ENCODE data around the gene FAM78A. TPM values are rescaled to one million over a fixed set of nuclear protein-coding genes. Genes with fewer than 3 reads are reported as not detected.
"Not testable (repeated sequence)": the region's sequence is repeated elsewhere in the genome, so short reads cannot be mapped to it uniquely, and the experiment has no call there.

Gene FAM78A
- total and polyA plus RNA-seq, 2 experiments from 2014 or later = 0.23 to 1.1 TPM

- H3K9me3 ChIP-seq (ENCODE audit: low read depth) = no peaks in the 10 kb centered on the region
- no peak overlapping the region for H2AFZ ChIP-seq
- no peak overlapping the region for H3K9ac ChIP-seq
- H3F3A ChIP-seq (ENCODE audit: insufficient read depth) = no peaks in the 10 kb centered on the region
- no peaks in the 10 kb centered on the region for H3K27me3 ChIP-seq (replicated peaks; ENCODE audit: insufficient read depth)
- in situ Hi-C loops (cut with MboI) = no loop called here
- H3K4me2 ChIP-seq (ENCODE audit: unreplicated experiment) = no peak overlapping the region
- TF ChIP-seq EZH2 (IDR thresholded peaks at IDR 0.05; ENCODE audit: insufficient read depth, poor library complexity, severe bottlenecking) = no peak
- no peak for TF ChIP-seq EZH2phosphoT487 (IDR thresholded peaks at IDR 0.05; ENCODE audit: insufficient read depth, low read depth)
- no peak overlapping the region for H3K27ac ChIP-seq
- 95 to 98% methylated on average over 3 of the region's 3 CpGs for WGBS, 2 experiments (ENCODE audit: low coverage in 1 of 2, low lambda C conversion rate in 2 of 2, missing lambda C conversion rate in 2 of 2)
- no peaks in the 10 kb centered on the region for H3K9me2 ChIP-seq (ENCODE audit: insufficient read depth)
- no peaks in the 10 kb centered on the region for H4K20me1 ChIP-seq (ENCODE audit: insufficient read depth)
- no peak overlapping the region for H3K4me3 ChIP-seq
- H3K4me1 ChIP-seq (ENCODE audit: insufficient read depth) = no peaks in the 10 kb centered on the region
- H3K79me2 ChIP-seq (ENCODE audit: insufficient read depth) = no peaks in the 10 kb centered on the region
- DNase-seq = no peak
- no peaks in the 10 kb centered on the region for H3K36me3 ChIP-seq (ENCODE audit: low read depth)
Measured at GRCh38 chr9:131272212-131272611, 4.1 kb downstream of the FAM78A start.

- no peak overlapping the region for H3K4me2 ChIP-seq (ENCODE audit: unreplicated experiment)
- H3K79me2 ChIP-seq (ENCODE audit: insufficient read depth) = no peaks in the 10 kb centered on the region
- H3K36me3 ChIP-seq (ENCODE audit: low read depth) = no peaks in the 10 kb centered on the region
- in situ Hi-C loops (cut with MboI) = no loop called here
- no peak overlapping the region for H3K4me3 ChIP-seq
- no peak overlapping the region for H3K9ac ChIP-seq
- no peaks in the 10 kb centered on the region for H3K9me2 ChIP-seq (ENCODE audit: insufficient read depth)
- H3K27ac ChIP-seq = no peak overlapping the region
- no peak overlapping the region for H2AFZ ChIP-seq
- no peak for DNase-seq
- H4K20me1 ChIP-seq (ENCODE audit: insufficient read depth) = no peaks in the 10 kb centered on the region
- no peaks in the 10 kb centered on the region for H3K4me1 ChIP-seq (ENCODE audit: insufficient read depth)
- H3K9me3 ChIP-seq (ENCODE audit: low read depth) = no peaks in the 10 kb centered on the region
- H3K27me3 ChIP-seq (replicated peaks; ENCODE audit: insufficient read depth) = no peaks in the 10 kb centered on the region
- WGBS, 2 experiments (ENCODE audit: low coverage in 1 of 2, low lambda C conversion rate in 2 of 2, missing lambda C conversion rate in 2 of 2) = 73 to 77% methylated on average over 6 of the region's 6 CpGs
- no peak for TF ChIP-seq EZH2 (IDR thresholded peaks at IDR 0.05; ENCODE audit: insufficient read depth, poor library complexity, severe bottlenecking)
- no peak for TF ChIP-seq EZH2phosphoT487 (IDR thresholded peaks at IDR 0.05; ENCODE audit: insufficient read depth, low read depth)
- H3F3A ChIP-seq (ENCODE audit: insufficient read depth) = no peaks in the 10 kb centered on the region
Measured at GRCh38 chr9:131271506-131271931, 4.8 kb downstream of the FAM78A start.

- H3F3A ChIP-seq (ENCODE audit: insufficient read depth); H3K4me2 ChIP-seq (ENCODE audit: unreplicated experiment); H3K4me3 ChIP-seq; H3K27ac ChIP-seq; H3K27me3 ChIP-seq (replicated peaks; ENCODE audit: insufficient read depth); DNase-seq; H4K20me1 ChIP-seq (ENCODE audit: insufficient read depth); H3K36me3 ChIP-seq (ENCODE audit: low read depth); H3K9me2 ChIP-seq (ENCODE audit: insufficient read depth); H3K4me1 ChIP-seq (ENCODE audit: insufficient read depth); H3K9ac ChIP-seq; in situ Hi-C loops (cut with MboI); H3K79me2 ChIP-seq (ENCODE audit: insufficient read depth); H3K9me3 ChIP-seq (ENCODE audit: low read depth); H2AFZ ChIP-seq: not testable (repeated sequence)
- 93 to 94% methylated on average over 1 of the region's 1 CpG for WGBS, 2 experiments (ENCODE audit: low coverage in 1 of 2, low lambda C conversion rate in 2 of 2, missing lambda C conversion rate in 2 of 2)
Measured at GRCh38 chr9:131271016-131271273, 5.4 kb downstream of the FAM78A start.

- no peaks in the 10 kb centered on the region for H3K27me3 ChIP-seq (replicated peaks; ENCODE audit: insufficient read depth)
- H4K20me1 ChIP-seq (ENCODE audit: insufficient read depth) = no peaks in the 10 kb centered on the region
- H3K4me3 ChIP-seq = no peak overlapping the region
- no peaks in the 10 kb centered on the region for H3F3A ChIP-seq (ENCODE audit: insufficient read depth)
- in situ Hi-C loops (cut with MboI) = no loop called here
- no peak overlapping the region for H3K9ac ChIP-seq
- H3K79me2 ChIP-seq (ENCODE audit: insufficient read depth) = no peaks in the 10 kb centered on the region
- H3K27ac ChIP-seq = no peak overlapping the region
- no peak overlapping the region for H2AFZ ChIP-seq
- no peaks in the 10 kb centered on the region for H3K9me2 ChIP-seq (ENCODE audit: insufficient read depth)
- no peaks in the 10 kb centered on the region for H3K9me3 ChIP-seq (ENCODE audit: low read depth)
- H3K36me3 ChIP-seq (ENCODE audit: low read depth) = no peaks in the 10 kb centered on the region
- no peak for DNase-seq
- H3K4me2 ChIP-seq (ENCODE audit: unreplicated experiment) = no peak overlapping the region
- WGBS, 2 experiments (ENCODE audit: low coverage in 1 of 2, low lambda C conversion rate in 2 of 2, missing lambda C conversion rate in 2 of 2) = 80 to 83% methylated on average over 18 to 20 of the region's 20 CpGs
- TF ChIP-seq EZH2phosphoT487 (IDR thresholded peaks at IDR 0.05; ENCODE audit: insufficient read depth, low read depth) (no peak), EZH2 (IDR thresholded peaks at IDR 0.05; ENCODE audit: insufficient read depth, poor library complexity, severe bottlenecking) (no peak)
- no peaks in the 10 kb centered on the region for H3K4me1 ChIP-seq (ENCODE audit: insufficient read depth)
Measured at GRCh38 chr9:131270171-131271015, 5.9 kb downstream of the FAM78A start.
